CD4-positive, alpha-beta T cell (primary cell): ENCODE measurements around the gene ARID1B. TPM values are rescaled to one million over a fixed set of nuclear protein-coding genes. Genes with fewer than 3 reads are reported as not detected.

Source experiments
- ATAC-seq: fragments of 200-7000 bp; cut with Tn5 transposase; one replicate; pipeline ENCODE4 v1.10.0; 2022; ENCODE audit warnings: mild to moderate bottlenecking; ENCODE audit not compliant: poor library complexity
- CTCF ChIA-PET: fragments of 350-600 bp; sonication (Branson Sonifier 250); formaldehyde crosslinking; loops from one replicate; lab custom pipeline; 2021; ENCODE audit warnings: antibody characterized with exemption, inconsistent platforms; lab: Charles Lee
- POLR2A ChIA-PET: fragments of 350-600 bp; sonication (Branson Sonifier 250); formaldehyde crosslinking; loops from one replicate; lab custom pipeline; 2021; ENCODE audit warnings: antibody characterized with exemption, inconsistent platforms; lab: Charles Lee
- DNase-seq, 14 experiments: peaks; one replicate each; pipeline ENCODE4 v3.0.0-alpha.2; 2013 to 2020; ENCODE audit warnings: mixed read lengths in 2 of 14
- H3K27ac ChIP-seq, 2 donors: one replicate each; pipeline versions ENCODE4 v1.5.1 to v1.7.0; 2013; ENCODE audit warnings: low read length in 2 of 2, low read depth in 1 of 2, mild to moderate bottlenecking in 1 of 2
- H3K27me3 ChIP-seq, 2 experiments: 1 replicate in 1 of 2; 2 replicates in 1 of 2; pipeline versions ENCODE4 v1.6.1 to v1.7.0; 2013; ENCODE audit warnings: low read length in 2 of 2, control low read depth in 1 of 2, mild to moderate bottlenecking in 1 of 2, moderate library complexity in 1 of 2; ENCODE audit not compliant: insufficient read depth in 2 of 2, control insufficient read depth in 1 of 2
- H3K36me3 ChIP-seq: one replicate; pipeline ENCODE4 v1.6.1; 2013; ENCODE audit warnings: low read length, control low read depth; ENCODE audit not compliant: insufficient read depth
- H3K4me1 ChIP-seq: one replicate; pipeline ENCODE4 v1.6.1; 2013; ENCODE audit warnings: low read length, control low read depth; ENCODE audit not compliant: insufficient read depth
- H3K4me3 ChIP-seq: one replicate; pipeline ENCODE4 v1.5.1; 2013; ENCODE audit warnings: mild to moderate bottlenecking, low read length, moderate library complexity
- H3K9me3 ChIP-seq, 2 experiments: 1 replicate in 1 of 2; 2 replicates in 1 of 2; pipeline versions ENCODE4 v1.6.1 to v1.7.0; 2013; ENCODE audit warnings: low read length in 2 of 2, mild to moderate bottlenecking in 2 of 2, control low read depth in 1 of 2, moderate library complexity in 1 of 2; ENCODE audit not compliant: control insufficient read depth in 1 of 2, insufficient read depth in 1 of 2
- H3K27ac Mint-ChIP-seq: one replicate; pipeline ENCODE4 v1.8.0; 2020; ENCODE audit warnings: mixed read lengths
- H3K27me3 Mint-ChIP-seq: one replicate; pipeline ENCODE4 v1.8.0; 2021; ENCODE audit warnings: mixed read lengths
- H3K36me3 Mint-ChIP-seq: one replicate; pipeline ENCODE4 v1.8.0; 2021; ENCODE audit warnings: low read depth, mixed read lengths
- H3K4me1 Mint-ChIP-seq: one replicate; pipeline ENCODE4 v1.8.0; 2021; ENCODE audit warnings: low read depth, mixed read lengths
- H3K4me3 Mint-ChIP-seq: one replicate; pipeline ENCODE4 v1.8.0; 2020; ENCODE audit warnings: mild to moderate bottlenecking, mixed read lengths
- H3K9me3 Mint-ChIP-seq: one replicate; pipeline ENCODE4 v1.8.0; 2020; ENCODE audit warnings: mixed read lengths
- CTCF ChIP-seq: fragments of 200-600 bp; IDR thresholded peaks from one replicate; pipeline ENCODE4 v1.8.0; 2022; ENCODE audit warnings: antibody characterized with exemption, mild to moderate bottlenecking
- intact Hi-C, 2 experiments: fragments of 100-400 bp; cut with DNase I in 1 of 2; cut with micrococcal nuclease in 1 of 2; formaldehyde crosslinking; loops; one replicate each; pipeline versions ENCODE4 v1.15.1 to v1.9.0; 2023 to 2025; cut with DNase I, micrococcal nuclease
- total RNA-seq, 174 experiments: library from RNA in 2 of 174; stranded (reverse) in 2 of 174; gene quantifications; one replicate each; pipeline ENCODE4 v1.2.3 and lab custom pipeline; 2021 to 2026

ARID1B gene
- total RNA-seq, 2 experiments from 2014 or later = 120 to 125 TPM

- no peak for ATAC-seq
- H3K4me1 Mint-ChIP-seq = peaks cover 62% of the 10 kb centered on the region
- H3K36me3 Mint-ChIP-seq = peaks cover 26% of the 10 kb centered on the region
- no peaks in the 10 kb centered on the region for H3K9me3 Mint-ChIP-seq
- Histone ChIP-seq H3K4me3 (peak overlapping the region; percentile 89), H3K4me1 (peaks cover 14% of the 10 kb centered on the region), H3K27ac (peak overlapping the region in 1 of 2 donors; percentile 78), H3K36me3 (no peaks in the 10 kb centered on the region), H3K27me3 (no peaks in the 10 kb centered on the region), H3K9me3 (no peaks in the 10 kb centered on the region)
- no peaks in the 10 kb centered on the region for H3K27me3 Mint-ChIP-seq
- H3K27ac Mint-ChIP-seq = peak overlapping the region; percentile 97
- peak; percentile 17 to 69 (median 44) for DNase-seq
- ChIA-PET POLR2A (interaction anchor here (0.7 to 6.6 kb wide), 18 partner anchors 9 to 612 kb away, joined by 3 to 141 read pairs (median 4); no protein-coding TSS in a partner anchor), CTCF (interaction anchor here (1.4 kb wide), 1 partner anchor 58 kb away, joined by 5 read pairs; no protein-coding TSS in a partner anchor)
- intact Hi-C loops = loop anchor here (5.0 to 10.0 kb wide), 3 partner anchors 384 to 1466 kb away; partner anchors contain the start of gene TFB1M (in 2 of the 2)
- H3K4me3 Mint-ChIP-seq = peak overlapping the region; percentile 89
- no peak for TF ChIP-seq CTCF
Observed at GRCh38 chr6:156778454-156779205, 1.5 kb downstream of the ARID1B start.

- Histone ChIP-seq H3K27ac (peak overlapping the region; percentile 73 to 78), H3K36me3 (no peaks in the 10 kb centered on the region), H3K4me1 (peaks cover 19% of the 10 kb centered on the region), H3K9me3 (no peaks in the 10 kb centered on the region), H3K4me3 (peak overlapping the region; percentile 89), H3K27me3 (no peaks in the 10 kb centered on the region)
- peak overlapping the region; percentile 92 for H3K4me3 Mint-ChIP-seq
- CTCF ChIA-PET = interaction anchor here (1.2 to 1.4 kb wide), 4 partner anchors 59 to 456 kb away, joined by 3 to 5 read pairs (median 4); no protein-coding TSS in a partner anchor
- peaks cover 26% of the 10 kb centered on the region for H3K36me3 Mint-ChIP-seq
- POLR2A ChIA-PET = interaction anchor here (0.6 to 6.6 kb wide), 19 partner anchors 8 to 613 kb away, joined by 3 to 141 read pairs (median 4); no protein-coding TSS in a partner anchor
- ATAC-seq = no peak
- intact Hi-C loops = loop anchor here (1.0 to 10.0 kb wide), 8 partner anchors 12 to 1467 kb away; partner anchors contain the start of gene TFB1M (in 2 of the 2)
- TF ChIP-seq CTCF = no peak
- peaks cover 65% of the 10 kb centered on the region for H3K4me1 Mint-ChIP-seq
- DNase-seq = peak; percentile 14 to 72 (median 46)
- no peaks in the 10 kb centered on the region for H3K9me3 Mint-ChIP-seq
- peak overlapping the region; percentile 91 for H3K27ac Mint-ChIP-seq
- no peaks in the 10 kb centered on the region for H3K27me3 Mint-ChIP-seq
Observed at GRCh38 chr6:156779206-156780094, 2.3 kb downstream of the ARID1B start.
